Measurements from ENCODE around the gene ANKRD13B. TPM values are rescaled to one million over a fixed set of nuclear protein-coding genes. Genes with fewer than 3 reads are reported as not detected.

ANKRD13B gene
- total and polyA plus RNA-seq, 7 donors, result 1.6 to 17.2 (median 5.4) TPM

- no peak for DNase-seq
- Histone ChIP-seq H3K9me3 (no peaks in the 10 kb centered on the region), H3K4me3 (no peak overlapping the region), H3K27me3 (no peaks in the 10 kb centered on the region), H3K36me3 (peaks cover 0 to 17% (median 3%) of the 10 kb centered on the region in 4 donors), H3K27ac (no peak overlapping the region), H3K4me1 (peaks cover 0 to 3% (median 0%) of the 10 kb centered on the region in 4 donors)
- TF ChIP-seq POLR2AphosphoS5 (IDR thresholded peaks at IDR 0.05) (no peak), EP300 (IDR thresholded peaks at IDR 0.05) (no peak), POLR2A (IDR thresholded peaks at IDR 0.05) (no peak), CTCF (IDR thresholded peaks at IDR 0.05) (no peak)
- WGBS, 2 donors, result 59 to 84% methylated on average over 2 of the region's 2 CpGs
- intact Hi-C loops (cut with DNase I), result no loop called here
These were observed 68.3 kb downstream of the ANKRD13B start for GRCh38 chr17:29661213-29661612.

- Histone ChIP-seq H3K27me3 (no peaks in the 10 kb centered on the region), H3K36me3 (peaks cover 0 to 36% (median 6%) of the 10 kb centered on the region in 4 donors), H3K4me1 (peaks cover 0 to 3% (median 0%) of the 10 kb centered on the region in 4 donors), H3K9me3 (no peaks in the 10 kb centered on the region), H3K4me3 (no peak overlapping the region), H3K27ac (no peak overlapping the region)
- intact Hi-C loops (cut with DNase I), result no loop called here
- TF ChIP-seq POLR2A (IDR thresholded peaks at IDR 0.05) (no peak), POLR2AphosphoS5 (IDR thresholded peaks at IDR 0.05) (no peak), EP300 (IDR thresholded peaks at IDR 0.05) (no peak), CTCF (IDR thresholded peaks at IDR 0.05) (no peak)
- WGBS, 2 donors, result 59 to 76% methylated on average over 1 of the region's 1 CpG
- DNase-seq, result no peak
These were observed 70.2 kb downstream of the ANKRD13B start for GRCh38 chr17:29663155-29663554.

Small RNA genes within 50 kb of the gene (small RNA-seq; reads per million reads assigned to genes)
- 0 reads per million in 3 donors for gene RNU6-920P

Other genes with a start within 250 kb of the ANKRD13B start
- gene TAOK1, start 202.8 kb upstream of the ANKRD13B start, total RNA-seq, result 10 to 100 TPM; 46.3 to 65.4 (median 54.8) TPM
- gene TAOK1, start 202.8 kb upstream of the ANKRD13B start, polyA plus RNA-seq, result 10 to 100 TPM in 1 of 3 donors, 1 to 10 TPM in 2; 3.6 to 10.8 (median 4.4) TPM
- 10 to 100 TPM in 1 of 4 donors, 1 to 10 TPM in 3; 4.1 to 10.8 (median 6.7) TPM for gene ABHD15, start 26.1 kb upstream of the ANKRD13B start, total RNA-seq
- 10 to 100 TPM in 1 of 3 donors, 1 to 10 TPM in 2; 4.9 to 10.3 (median 5.4) TPM for gene ABHD15, start 26.1 kb upstream of the ANKRD13B start, polyA plus RNA-seq
- 10 to 100 TPM; 28.8 to 41.8 (median 35.4) TPM for gene TP53I13, start 24.4 kb upstream of the ANKRD13B start, total RNA-seq
- gene TP53I13, start 24.4 kb upstream of the ANKRD13B start, polyA plus RNA-seq, result 10 to 100 TPM; 14.4 to 79.0 (median 20.3) TPM
- 10 to 100 TPM; 13.6 to 31.3 (median 16.8) TPM for gene GIT1, start 3.5 kb upstream of the ANKRD13B start, total RNA-seq
- 10 to 100 TPM; 16.9 to 28.5 (median 18.0) TPM for gene GIT1, start 3.5 kb upstream of the ANKRD13B start, polyA plus RNA-seq
- gene CORO6, start 29.8 kb downstream of the ANKRD13B start, total RNA-seq, result 10 to 100 TPM; 23.9 to 94.4 (median 35.1) TPM
- gene CORO6, start 29.8 kb downstream of the ANKRD13B start, polyA plus RNA-seq, result 1 to 10 TPM in 2 of 3 donors, under 1 TPM in 1; 0.23 to 4.9 (median 3.0) TPM